ENCODE data around the gene USP25.

The USP25 gene

GRCh38 chr21:15688016-15688415 is 41.8 kb upstream of the USP25 start:
- no peak for DNase-seq (ENCODE audit: low read depth)
- TF ChIP-seq, protein P1, sequence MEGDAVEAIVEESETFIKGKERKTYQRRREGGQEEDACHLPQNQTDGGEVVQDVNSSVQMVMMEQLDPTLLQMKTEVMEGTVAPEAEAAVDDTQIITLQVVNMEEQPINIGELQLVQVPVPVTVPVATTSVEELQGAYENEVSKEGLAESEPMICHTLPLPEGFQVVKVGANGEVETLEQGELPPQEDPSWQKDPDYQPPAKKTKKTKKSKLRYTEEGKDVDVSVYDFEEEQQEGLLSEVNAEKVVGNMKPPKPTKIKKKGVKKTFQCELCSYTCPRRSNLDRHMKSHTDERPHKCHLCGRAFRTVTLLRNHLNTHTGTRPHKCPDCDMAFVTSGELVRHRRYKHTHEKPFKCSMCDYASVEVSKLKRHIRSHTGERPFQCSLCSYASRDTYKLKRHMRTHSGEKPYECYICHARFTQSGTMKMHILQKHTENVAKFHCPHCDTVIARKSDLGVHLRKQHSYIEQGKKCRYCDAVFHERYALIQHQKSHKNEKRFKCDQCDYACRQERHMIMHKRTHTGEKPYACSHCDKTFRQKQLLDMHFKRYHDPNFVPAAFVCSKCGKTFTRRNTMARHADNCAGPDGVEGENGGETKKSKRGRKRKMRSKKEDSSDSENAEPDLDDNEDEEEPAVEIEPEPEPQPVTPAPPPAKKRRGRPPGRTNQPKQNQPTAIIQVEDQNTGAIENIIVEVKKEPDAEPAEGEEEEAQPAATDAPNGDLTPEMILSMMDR (IDR thresholded peaks at IDR 0.05; ENCODE audit: low read depth, low read length, missing control alignments), result no peak
- H3K4me3 ChIP-seq (ENCODE audit: low read depth, low read length), result no peak overlapping the region

DNA sequence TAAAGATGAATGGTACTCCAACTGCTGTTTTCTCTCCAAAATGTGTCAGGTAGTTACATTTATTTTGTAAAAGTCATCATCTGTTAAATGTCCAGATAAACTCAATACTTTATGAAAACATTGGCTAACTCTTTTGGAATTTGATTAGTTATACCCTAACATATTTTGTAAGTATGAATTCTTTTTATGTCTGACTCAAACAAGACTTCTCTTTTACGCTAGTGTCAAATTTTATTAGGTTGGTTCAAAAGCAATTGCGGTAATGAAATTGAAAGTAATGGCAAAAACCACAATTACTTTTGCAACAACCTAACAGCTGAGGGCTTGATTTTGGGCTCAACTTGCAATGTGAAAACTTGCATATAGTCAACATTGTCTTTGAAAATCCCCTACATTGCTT is 41.0 kb upstream of the USP25 start:
- H3K4me3 ChIP-seq (ENCODE audit: low read depth, low read length), result no peak overlapping the region
- DNase-seq (ENCODE audit: low read depth), result no peak
- TF ChIP-seq, protein P1 (IDR thresholded peaks at IDR 0.05; ENCODE audit: low read depth, low read length, missing control alignments), result no peak

DNA sequence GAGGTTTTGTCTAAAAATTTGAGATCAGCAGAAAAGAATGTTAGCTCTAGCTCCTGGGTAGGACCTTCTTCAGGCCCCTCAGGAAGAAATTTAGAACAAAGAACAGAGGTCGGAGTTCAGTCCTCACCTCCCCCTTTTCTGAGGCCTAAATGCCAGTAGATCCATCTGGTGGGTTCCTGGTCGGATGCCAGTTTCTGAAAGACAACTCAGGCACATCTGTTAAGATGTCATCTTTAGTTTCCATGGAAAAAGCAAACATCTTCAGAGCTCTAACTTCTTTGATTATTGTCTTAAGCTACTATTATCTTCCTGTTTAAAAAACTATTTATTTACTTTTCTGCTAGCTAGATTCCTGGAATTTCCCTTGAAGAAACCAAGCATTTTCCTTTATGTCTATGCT is 37.1 kb upstream of the USP25 start:
- TF ChIP-seq, protein P1 (IDR thresholded peaks at IDR 0.05; ENCODE audit: low read depth, low read length, missing control alignments), result no peak
- H3K4me3 ChIP-seq (ENCODE audit: low read depth, low read length), result no peak overlapping the region
- no peak for DNase-seq (ENCODE audit: low read depth)

GRCh38 chr21:15695241-15695640 is 34.5 kb upstream of the USP25 start:
- TF ChIP-seq, protein P1 (IDR thresholded peaks at IDR 0.05; ENCODE audit: low read depth, low read length, missing control alignments), result no peak
- DNase-seq (ENCODE audit: low read depth), result no peak
- no peak overlapping the region for H3K4me3 ChIP-seq (ENCODE audit: low read depth, low read length)

DNA sequence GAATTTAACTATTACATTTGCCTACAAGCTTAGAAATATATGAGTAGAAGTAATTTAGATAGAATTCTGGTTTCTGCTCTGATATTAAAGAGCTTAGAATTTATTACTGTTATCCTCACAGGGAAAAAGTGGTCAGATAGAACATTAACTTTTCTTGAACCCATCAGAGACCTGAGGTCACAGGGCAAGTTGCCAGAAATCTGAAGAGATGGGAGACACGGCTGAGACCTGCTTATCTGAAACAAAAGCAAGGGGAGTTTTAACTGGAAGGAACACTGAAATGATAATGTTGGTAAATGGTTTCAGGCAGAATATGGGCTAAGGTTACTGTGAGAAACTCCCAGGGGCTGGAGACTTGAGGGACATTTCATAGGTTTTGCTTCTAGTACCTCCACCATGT is 28.0 kb upstream of the USP25 start:
- TF ChIP-seq, protein P1 (IDR thresholded peaks at IDR 0.05; ENCODE audit: low read depth, low read length, missing control alignments), result no peak
- no peak for DNase-seq (ENCODE audit: low read depth)
- no peak overlapping the region for H3K4me3 ChIP-seq (ENCODE audit: low read depth, low read length)

DNA sequence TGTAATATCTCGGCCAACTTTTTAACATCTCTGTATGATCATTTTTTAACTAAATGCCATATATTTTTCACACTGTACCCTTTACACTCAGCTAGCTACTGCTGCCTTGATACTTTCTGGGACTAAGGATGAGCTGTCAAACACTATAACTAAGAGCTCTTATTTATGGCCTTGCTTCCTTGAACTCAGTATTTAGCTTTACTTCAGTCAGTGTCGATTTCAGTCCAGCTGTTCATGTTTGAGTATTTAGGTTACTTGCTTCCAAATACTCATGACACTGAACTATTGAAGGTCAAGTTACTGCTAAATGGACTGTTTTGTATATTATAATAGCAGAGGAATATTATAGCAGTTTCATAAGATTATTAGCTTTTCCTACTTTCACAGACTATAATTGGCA is 25.9 kb upstream of the USP25 start:
- DNase-seq (ENCODE audit: low read depth), result no peak
- no peak overlapping the region for H3K4me3 ChIP-seq (ENCODE audit: low read depth, low read length)
- TF ChIP-seq, protein P1 (IDR thresholded peaks at IDR 0.05; ENCODE audit: low read depth, low read length, missing control alignments), result no peak

GRCh38 chr21:15706696-15707095 is 23.1 kb upstream of the USP25 start:
- no peak for DNase-seq (ENCODE audit: low read depth)
- H3K4me3 ChIP-seq (ENCODE audit: low read depth, low read length), result no peak overlapping the region
- TF ChIP-seq, protein P1 (IDR thresholded peaks at IDR 0.05; ENCODE audit: low read depth, low read length, missing control alignments), result no peak
